ENCODE measurements around the gene NOP10.
A peak's percentile ranks its signal among the peaks of the same experiment; 100 is the strongest.

Gene NOP10

GRCh38 chr15:34336231-34336990 is 6.5 kb downstream of the NOP10 start:
- DNase-seq = peak; percentile 59
- in situ Hi-C loops (cut with MboI; ENCODE audit: low pct_unique_long_range_greater_than_20kb, low sequenced_read_pairs) = no loop called here

DNA sequence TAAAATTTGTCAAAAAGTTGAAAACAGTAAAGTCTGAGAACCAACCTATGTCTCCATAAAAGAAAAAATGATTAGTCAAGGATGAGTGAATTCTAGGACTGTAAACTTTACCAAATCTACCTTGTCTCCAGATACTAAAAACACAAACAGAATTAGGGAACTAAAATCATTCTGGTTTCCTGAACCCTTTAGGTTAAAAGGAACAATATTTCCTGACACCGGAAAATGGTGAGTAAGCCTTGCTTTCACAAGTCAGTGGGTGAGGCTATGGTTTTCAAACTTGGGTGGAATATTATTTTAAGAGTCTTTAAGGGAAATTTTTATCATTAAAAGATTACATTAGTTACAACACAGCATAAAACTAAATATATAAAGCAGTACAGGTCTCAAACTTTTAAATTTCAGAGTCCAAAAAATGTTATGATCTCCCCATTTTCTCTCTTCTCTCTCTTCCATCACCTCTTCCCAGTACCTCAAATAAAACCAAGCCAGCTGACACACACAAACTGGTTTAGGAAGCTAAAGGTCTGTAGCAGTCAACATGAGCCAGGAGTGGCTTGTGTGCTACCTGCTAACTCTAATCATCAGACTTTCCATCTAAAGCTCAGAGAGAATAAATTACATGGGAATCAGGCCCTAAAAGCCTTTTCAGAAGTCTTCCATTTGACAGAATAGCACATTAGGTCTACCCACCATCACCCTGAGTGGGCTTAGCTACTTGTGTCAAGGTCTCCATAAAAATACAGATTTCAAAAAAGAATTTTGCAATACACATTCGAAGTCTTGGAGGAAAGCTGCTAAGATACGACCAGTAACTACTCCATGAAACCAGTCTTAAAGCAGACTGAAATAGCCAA is 7.5 kb downstream of the NOP10 start:
- DNase-seq = peak; percentile 77

DNA sequence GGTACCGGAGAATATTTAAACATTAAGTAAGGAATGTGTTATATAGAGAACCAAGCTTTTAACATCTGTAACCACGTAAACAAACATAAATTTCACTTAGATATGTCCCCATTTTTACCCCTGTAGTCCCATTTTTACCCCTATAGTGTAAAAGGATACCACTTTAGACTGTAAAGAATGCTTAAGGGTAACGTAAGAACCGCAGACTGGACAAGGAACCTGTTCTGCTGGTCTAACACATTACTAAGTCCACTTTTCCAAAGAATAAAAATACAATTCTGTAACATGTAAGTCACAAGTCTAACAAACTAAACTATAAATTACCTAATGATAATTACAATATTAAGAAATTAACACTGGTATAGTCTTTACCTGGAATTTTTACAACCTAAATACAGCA is 8.3 kb downstream of the NOP10 start:
- no peak for DNase-seq
- in situ Hi-C loops (cut with MboI; ENCODE audit: low pct_unique_long_range_greater_than_20kb, low sequenced_read_pairs) = no loop called here

More for the DNA sequence above, 7.5 kb downstream of the NOP10 start:
- in situ Hi-C loops (cut with MboI; ENCODE audit: low pct_unique_long_range_greater_than_20kb, low sequenced_read_pairs) = no loop called here

GRCh38 chr15:34332553-34333120 is 10.3 kb downstream of the NOP10 start:
- in situ Hi-C loops (cut with MboI; ENCODE audit: low pct_unique_long_range_greater_than_20kb, low sequenced_read_pairs) = no loop called here
- DNase-seq = no peak

DNA sequence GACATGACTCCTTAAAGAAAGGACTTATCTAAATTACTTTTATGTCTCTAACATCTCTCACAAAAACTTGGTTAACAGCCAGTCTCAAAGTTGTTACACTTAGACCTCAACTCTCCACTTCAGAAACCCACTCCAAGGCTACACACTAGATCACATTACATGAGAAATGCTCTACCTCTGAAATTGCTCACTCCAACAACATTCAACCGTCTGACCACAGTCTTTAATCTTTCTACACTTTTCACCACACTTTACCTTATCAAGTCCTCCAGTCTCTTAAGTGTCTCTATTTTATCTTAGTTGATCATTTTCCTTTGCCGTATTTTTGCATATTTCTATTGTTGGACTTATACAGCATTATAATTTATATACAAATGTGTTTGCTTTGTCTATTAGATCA is 11.1 kb downstream of the NOP10 start:
- DNase-seq = peak; percentile 48
- in situ Hi-C loops (cut with MboI; ENCODE audit: low pct_unique_long_range_greater_than_20kb, low sequenced_read_pairs) = no loop called here

DNA sequence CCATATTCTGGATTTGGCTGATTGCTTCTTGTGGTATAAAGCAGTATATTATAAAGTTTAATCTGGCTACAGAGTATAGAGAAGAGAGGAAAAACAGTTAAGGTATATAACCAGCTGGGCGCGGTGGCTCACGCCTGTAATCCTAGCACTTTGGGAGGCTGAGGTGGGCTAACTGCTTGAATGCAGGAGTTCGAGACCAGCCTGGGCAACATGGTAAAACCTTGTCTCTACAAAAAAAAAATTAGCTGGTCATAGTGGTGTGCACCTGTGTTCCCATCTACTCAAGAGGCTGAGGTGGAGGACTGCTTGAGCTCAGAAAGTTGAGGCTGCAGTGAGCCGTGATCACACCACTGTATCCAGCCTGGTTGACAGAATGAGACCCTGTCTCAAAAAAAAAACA is 12.7 kb downstream of the NOP10 start:
- DNase-seq = no peak
- in situ Hi-C loops (cut with MboI; ENCODE audit: low pct_unique_long_range_greater_than_20kb, low sequenced_read_pairs) = no loop called here

GRCh38 chr15:34329006-34329405 is 13.9 kb downstream of the NOP10 start:
- in situ Hi-C loops (cut with MboI; ENCODE audit: low pct_unique_long_range_greater_than_20kb, low sequenced_read_pairs) = no loop called here

GRCh38 chr15:34327906-34328305 is 15.0 kb downstream of the NOP10 start:
- in situ Hi-C loops (cut with MboI; ENCODE audit: low pct_unique_long_range_greater_than_20kb, low sequenced_read_pairs) = no loop called here
- no peak for DNase-seq

More at GRCh38 chr15:34329006-34329405, 13.9 kb downstream of the NOP10 start:
- DNase-seq = no peak

- in situ Hi-C loops (cut with MboI; ENCODE audit: low pct_unique_long_range_greater_than_20kb, low sequenced_read_pairs) = no loop called here
- DNase-seq = no peak
These were observed 17.6 kb downstream of the NOP10 start for GRCh38 chr15:34325368-34325767.

DNA sequence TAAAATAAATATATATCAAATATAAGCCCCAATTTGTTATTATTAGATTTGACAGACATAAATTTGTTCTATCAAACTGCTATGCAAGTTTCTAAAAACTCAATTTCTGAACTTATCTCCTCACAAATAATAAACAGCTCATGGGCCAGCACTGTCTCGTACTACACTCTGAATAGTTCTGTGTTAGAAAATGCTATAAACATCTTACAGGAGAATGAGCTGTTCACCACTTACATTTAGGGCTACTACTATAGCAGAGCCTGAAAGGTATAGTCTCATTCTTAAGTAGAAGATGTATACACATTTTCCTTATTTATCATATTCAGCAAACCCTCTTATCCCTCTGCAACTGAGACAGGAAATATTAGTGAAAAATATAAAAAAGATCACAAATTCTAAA is 18.0 kb downstream of the NOP10 start:
- no peak for DNase-seq
- in situ Hi-C loops (cut with MboI; ENCODE audit: low pct_unique_long_range_greater_than_20kb, low sequenced_read_pairs) = no loop called here

GRCh38 chr15:34323217-34323616 is 19.7 kb downstream of the NOP10 start:
- no peak for DNase-seq
- in situ Hi-C loops (cut with MboI; ENCODE audit: low pct_unique_long_range_greater_than_20kb, low sequenced_read_pairs) = no loop called here

DNA sequence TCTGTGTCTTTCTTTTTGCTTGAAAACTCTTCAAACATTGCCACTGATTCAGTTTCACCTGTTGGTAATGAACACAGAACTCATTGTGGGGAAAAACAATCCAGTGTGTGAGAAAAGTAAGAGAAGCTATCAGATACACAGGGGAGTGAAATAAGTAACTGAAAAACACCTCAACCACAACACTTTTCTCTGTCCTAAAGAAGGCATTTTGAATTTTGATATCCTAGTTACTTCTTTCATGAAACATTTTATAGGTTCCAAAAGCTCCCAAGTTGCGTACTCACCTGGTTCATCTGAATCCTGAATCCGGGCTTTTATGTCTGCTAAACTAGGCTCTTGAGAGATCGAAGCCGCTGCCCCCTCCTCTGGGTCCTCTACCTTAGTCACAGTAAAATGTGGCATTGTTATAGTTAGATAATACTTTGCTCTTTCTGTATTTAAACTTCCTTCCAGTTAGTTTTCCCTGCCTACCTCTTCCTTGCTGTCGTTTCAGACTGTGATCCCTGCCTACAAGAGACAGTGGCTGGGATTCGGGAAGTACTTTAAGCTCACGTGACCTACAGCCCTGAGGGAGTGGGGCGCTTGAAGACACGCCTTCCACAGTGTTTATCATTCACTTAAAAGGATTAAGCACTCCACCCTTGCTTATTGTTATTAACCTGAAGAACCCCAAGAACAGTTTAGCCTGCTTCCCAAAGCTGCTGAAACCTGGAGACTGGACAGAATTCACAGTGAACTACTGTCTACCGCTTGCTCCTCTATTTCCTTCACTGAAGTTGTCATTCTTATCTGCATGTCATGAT is 24.5 kb downstream of the NOP10 start:
- in situ Hi-C loops (cut with MboI; ENCODE audit: low pct_unique_long_range_greater_than_20kb, low sequenced_read_pairs) = no loop called here
- peak; percentile 78 for DNase-seq

- in situ Hi-C loops (cut with MboI; ENCODE audit: low pct_unique_long_range_greater_than_20kb, low sequenced_read_pairs) = no loop called here
These were observed 28.1 kb downstream of the NOP10 start for GRCh38 chr15:34314491-34315490.

GRCh38 chr15:34311563-34311962 is 31.4 kb downstream of the NOP10 start:
- DNase-seq = no peak
- in situ Hi-C loops (cut with MboI; ENCODE audit: low pct_unique_long_range_greater_than_20kb, low sequenced_read_pairs) = no loop called here

More at GRCh38 chr15:34314491-34315490, 28.1 kb downstream of the NOP10 start:
- no peak for DNase-seq

GRCh38 chr15:34304613-34305012 is 38.3 kb downstream of the NOP10 start:
- no peak for DNase-seq
- in situ Hi-C loops (cut with MboI; ENCODE audit: low pct_unique_long_range_greater_than_20kb, low sequenced_read_pairs) = no loop called here

GRCh38 chr15:34301058-34301457 is 41.9 kb downstream of the NOP10 start:
- in situ Hi-C loops (cut with MboI; ENCODE audit: low pct_unique_long_range_greater_than_20kb, low sequenced_read_pairs) = no loop called here

GRCh38 chr15:34297059-34297458 is 45.9 kb downstream of the NOP10 start:
- in situ Hi-C loops (cut with MboI; ENCODE audit: low pct_unique_long_range_greater_than_20kb, low sequenced_read_pairs) = no loop called here
- no peak for DNase-seq

More at GRCh38 chr15:34301058-34301457, 41.9 kb downstream of the NOP10 start:
- DNase-seq = no peak

- in situ Hi-C loops (cut with MboI; ENCODE audit: low pct_unique_long_range_greater_than_20kb, low sequenced_read_pairs) = no loop called here
- DNase-seq = no peak
These were observed 50.3 kb downstream of the NOP10 start for GRCh38 chr15:34292621-34293020.
